AG09309 (cell line): Measurements from ENCODE around the gene RPGRIP1L.

Experiments used
- DNase-seq: peaks from one replicate; pipeline ENCODE4 v3.0.0-alpha.2; 2010; ENCODE audit warnings: low read depth
- H3K4me3 ChIP-seq: 2 replicates; pipeline ENCODE4 v1.5.1; 2011; ENCODE audit warnings: mild to moderate bottlenecking, low read depth, low read length, moderate library complexity; ENCODE audit not compliant: control insufficient read depth
- TF ChIP-seq, protein P1 (sequence below): IDR thresholded peaks from 2 replicates; pipeline ENCODE4 v1.5.1; 2011; ENCODE audit warnings: mild to moderate bottlenecking, low read depth, low read length, inconsistent platforms; ENCODE audit not compliant: insufficient read depth, control insufficient read depth; ENCODE audit errors: missing control alignments

RPGRIP1L gene

DNA sequence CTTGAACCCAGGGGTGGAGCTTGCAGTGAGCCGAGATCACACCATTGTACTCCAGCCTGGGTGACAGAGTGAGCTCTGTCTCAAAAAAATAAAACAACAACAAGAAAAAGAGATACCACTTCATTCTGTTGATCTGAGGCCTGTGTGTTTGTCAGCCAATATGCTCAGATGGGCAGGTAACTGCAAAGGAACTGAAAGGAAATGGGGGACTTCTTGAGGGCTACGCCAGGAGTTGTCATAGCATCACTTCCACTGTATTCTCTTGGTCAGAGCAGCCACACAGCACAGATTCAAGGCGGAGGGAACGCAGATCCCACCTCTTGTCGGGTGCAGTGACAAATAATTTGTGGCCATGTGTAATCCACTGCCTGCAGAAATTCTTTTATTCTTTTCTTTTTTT is 126.8 kb downstream of the RPGRIP1L start:
- TF ChIP-seq, protein P1, sequence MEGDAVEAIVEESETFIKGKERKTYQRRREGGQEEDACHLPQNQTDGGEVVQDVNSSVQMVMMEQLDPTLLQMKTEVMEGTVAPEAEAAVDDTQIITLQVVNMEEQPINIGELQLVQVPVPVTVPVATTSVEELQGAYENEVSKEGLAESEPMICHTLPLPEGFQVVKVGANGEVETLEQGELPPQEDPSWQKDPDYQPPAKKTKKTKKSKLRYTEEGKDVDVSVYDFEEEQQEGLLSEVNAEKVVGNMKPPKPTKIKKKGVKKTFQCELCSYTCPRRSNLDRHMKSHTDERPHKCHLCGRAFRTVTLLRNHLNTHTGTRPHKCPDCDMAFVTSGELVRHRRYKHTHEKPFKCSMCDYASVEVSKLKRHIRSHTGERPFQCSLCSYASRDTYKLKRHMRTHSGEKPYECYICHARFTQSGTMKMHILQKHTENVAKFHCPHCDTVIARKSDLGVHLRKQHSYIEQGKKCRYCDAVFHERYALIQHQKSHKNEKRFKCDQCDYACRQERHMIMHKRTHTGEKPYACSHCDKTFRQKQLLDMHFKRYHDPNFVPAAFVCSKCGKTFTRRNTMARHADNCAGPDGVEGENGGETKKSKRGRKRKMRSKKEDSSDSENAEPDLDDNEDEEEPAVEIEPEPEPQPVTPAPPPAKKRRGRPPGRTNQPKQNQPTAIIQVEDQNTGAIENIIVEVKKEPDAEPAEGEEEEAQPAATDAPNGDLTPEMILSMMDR, result no peak
- no peak for DNase-seq
- no peak overlapping the region for H3K4me3 ChIP-seq

DNA sequence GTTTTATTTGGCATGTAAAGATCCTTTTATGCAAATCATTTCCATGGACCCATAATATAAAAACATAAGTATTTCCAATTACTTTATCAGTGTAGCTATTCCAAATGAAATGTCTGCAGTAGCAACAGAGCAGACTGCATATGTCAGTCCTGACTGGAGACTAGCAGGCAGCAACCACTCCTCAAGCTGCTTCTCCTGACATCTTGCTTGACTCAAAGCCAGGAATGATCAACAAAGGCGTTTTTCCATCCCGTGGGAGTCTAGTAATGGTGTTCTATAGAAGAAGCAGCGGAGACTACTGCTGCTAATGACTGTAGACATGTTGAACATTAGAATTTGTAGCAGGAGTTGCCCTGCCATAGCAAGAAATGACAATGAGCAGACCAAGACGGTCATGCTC is 127.4 kb downstream of the RPGRIP1L start:
- no peak overlapping the region for H3K4me3 ChIP-seq
- no peak for DNase-seq
- TF ChIP-seq, protein P1, result no peak

DNA sequence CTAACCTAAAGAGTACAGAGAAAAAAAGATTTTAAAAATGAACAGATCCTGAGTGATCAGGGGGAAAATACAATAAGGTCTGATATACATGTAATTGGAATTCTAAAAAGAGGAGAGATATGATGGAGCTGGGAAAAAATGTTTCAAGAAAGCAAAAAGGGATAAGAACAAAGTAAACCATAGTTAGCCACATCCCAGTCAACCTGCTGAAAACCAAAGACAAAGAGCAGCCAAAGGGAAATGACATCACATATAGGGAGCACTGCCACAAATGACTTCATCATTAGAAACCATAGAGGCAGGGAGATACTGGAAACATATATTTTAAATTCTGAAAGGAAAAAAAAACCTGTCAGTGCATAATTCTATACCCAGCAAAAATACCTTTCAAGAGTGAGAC is 131.9 kb downstream of the RPGRIP1L start:
- TF ChIP-seq, protein P1, result no peak
- no peak for DNase-seq
- no peak overlapping the region for H3K4me3 ChIP-seq

- DNase-seq, result no peak
- TF ChIP-seq, protein P1, result no peak
- H3K4me3 ChIP-seq, result no peak overlapping the region
Observed at GRCh38 chr16:53566552-53567245, 137.0 kb downstream of the RPGRIP1L start.

DNA sequence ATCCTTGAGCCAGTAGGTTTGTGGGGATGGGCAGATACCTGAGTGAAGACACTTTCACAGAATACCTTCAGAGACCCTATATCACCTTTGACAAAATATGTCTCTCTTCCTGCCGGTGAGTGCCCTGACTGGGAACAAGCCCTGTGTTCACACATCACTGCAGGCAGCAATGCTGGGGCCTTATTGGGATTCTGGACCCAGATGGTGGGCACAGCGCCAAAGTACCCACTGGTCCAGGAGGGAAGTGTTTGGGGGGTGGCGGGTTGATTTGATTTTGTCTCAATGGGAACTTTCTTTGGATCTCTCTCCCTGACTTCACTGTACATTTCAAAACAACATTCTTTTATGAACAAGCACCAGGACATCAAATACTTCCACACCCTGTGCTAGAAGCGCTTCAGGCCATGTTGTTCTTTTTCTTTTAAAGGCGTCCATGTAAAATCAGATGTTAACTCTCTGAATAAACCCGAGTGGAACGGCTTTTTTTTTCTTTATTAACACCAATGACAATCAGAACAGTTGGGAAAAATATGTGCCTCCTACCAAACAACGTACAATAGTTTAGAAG is 138.3 kb downstream of the RPGRIP1L start:
- TF ChIP-seq, protein P1, result no peak
- H3K4me3 ChIP-seq, result no peak overlapping the region
- no peak for DNase-seq

GRCh38 chr16:53563426-53563825 is 140.2 kb downstream of the RPGRIP1L start:
- TF ChIP-seq, protein P1, result no peak
- H3K4me3 ChIP-seq, result no peak overlapping the region
- DNase-seq, result no peak
